ENCODE results near the gene ERCC3.

DNA sequence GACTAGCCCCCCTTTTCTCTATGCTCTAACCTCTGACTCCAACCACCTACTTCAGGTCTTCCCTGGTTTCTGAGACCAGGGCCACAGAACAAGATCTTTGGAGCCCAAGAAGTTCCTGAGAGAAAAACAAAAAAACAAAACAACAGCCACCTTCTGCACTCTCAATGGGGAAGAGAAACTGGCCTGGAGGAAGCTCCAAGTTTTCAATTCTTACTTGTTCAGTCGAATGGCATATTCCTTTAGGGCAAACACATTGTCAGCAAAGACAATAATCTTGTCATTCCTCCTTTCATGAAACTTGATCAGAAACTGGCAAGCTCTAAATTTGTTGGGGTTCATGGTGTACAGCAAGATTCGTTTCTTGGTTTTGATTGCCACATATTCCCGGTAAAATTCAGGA, 15.0 kb downstream of the ERCC3 start:
- TF ChIP-seq POLR2A (IDR thresholded peaks at IDR 0.05; ENCODE audit: low read depth, low read length) (no peak), POLR2AphosphoS5 (IDR thresholded peaks at IDR 0.05; ENCODE audit: low read depth, low read length) (no peak)
